ENCODE data around the gene RANBP17.

GRCh38 chr5:171261361-171261760, 399.5 kb downstream of the RANBP17 start:
- TF ChIP-seq CTCF (IDR thresholded peaks at IDR 0.05), result no peak
- TF ChIP-seq EZH2 (IDR thresholded peaks at IDR 0.05; ENCODE audit: borderline replicate concordance, insufficient read depth, low read depth, low read length, poor library complexity, severe bottlenecking), result no peak
